H9 (cell line): Measurements from ENCODE around the gene CCR4. TPM values are rescaled to one million over a fixed set of nuclear protein-coding genes. Genes with fewer than 3 reads are reported as not detected.

Source experiments
- DNase-seq: peaks from one replicate; pipeline ENCODE4 v3.0.0-alpha.2; 2017
- H2AFZ ChIP-seq: one replicate; pipeline ENCODE4 v1.6.1; 2013; ENCODE audit warnings: mild to moderate bottlenecking, low read length, control low read depth, moderate library complexity
- H2AK5ac ChIP-seq: 2 replicates; pipeline ENCODE4 v1.6.1; 2013; ENCODE audit warnings: low read length, control low read depth, mixed read lengths; ENCODE audit not compliant: insufficient read length
- H2BK120ac ChIP-seq: one replicate; pipeline ENCODE4 v1.6.1; 2013; ENCODE audit warnings: low read depth, mild to moderate bottlenecking, low read length, control low read depth, inconsistent platforms; ENCODE audit not compliant: poor library complexity, severe bottlenecking
- H2BK12ac ChIP-seq: 2 replicates; pipeline ENCODE4 v1.6.1; 2013; ENCODE audit warnings: low read length, control low read depth, mixed read lengths, low read depth; ENCODE audit not compliant: insufficient read length
- H2BK15ac ChIP-seq: 2 replicates; pipeline ENCODE4 v1.6.1; 2013; ENCODE audit warnings: low read depth, low read length, control low read depth
- H2BK20ac ChIP-seq: one replicate; pipeline ENCODE4 v1.6.1; 2013; ENCODE audit warnings: low read depth, mild to moderate bottlenecking, low read length, control low read depth, inconsistent platforms; ENCODE audit not compliant: poor library complexity, severe bottlenecking
- H2BK5ac ChIP-seq: 2 replicates; pipeline ENCODE4 v1.6.1; 2013; ENCODE audit warnings: low read length, control low read depth, mixed read lengths; ENCODE audit not compliant: insufficient read length
- H3K14ac ChIP-seq: 2 replicates; pipeline ENCODE4 v1.6.1; 2013; ENCODE audit warnings: low read length, control low read depth; ENCODE audit not compliant: insufficient read depth
- H3K18ac ChIP-seq: 2 replicates; pipeline ENCODE4 v1.6.1; 2013; ENCODE audit warnings: low read depth, mild to moderate bottlenecking, mixed read lengths, low read length, control low read depth; ENCODE audit not compliant: insufficient read length
- H3K23ac ChIP-seq: 2 replicates; pipeline ENCODE4 v1.6.1; 2013; ENCODE audit warnings: low read length, control low read depth, mixed read lengths, low read depth; ENCODE audit not compliant: insufficient read length
- H3K23me2 ChIP-seq: 2 replicates; pipeline ENCODE4 v1.6.1; 2013; ENCODE audit warnings: low read depth, mild to moderate bottlenecking, mixed read lengths, low read length, control low read depth; ENCODE audit not compliant: insufficient read length, poor library complexity, severe bottlenecking
- H3K27ac ChIP-seq: 2 replicates; pipeline ENCODE4 v1.5.1; 2013; ENCODE audit warnings: low read length, control low read depth, mixed read lengths, low read depth; ENCODE audit not compliant: insufficient read length
- H3K27me3 ChIP-seq: 2 replicates; pipeline ENCODE4 v1.6.1; 2013; ENCODE audit warnings: low read length, control low read depth, inconsistent platforms; ENCODE audit not compliant: insufficient read depth
- H3K4ac ChIP-seq: 2 replicates; pipeline ENCODE4 v1.6.1; 2013; ENCODE audit warnings: low read depth, mild to moderate bottlenecking, control low read depth, inconsistent platforms, low read length, moderate library complexity
- H3K4me1 ChIP-seq: 2 replicates; pipeline ENCODE4 v1.6.1; 2013; ENCODE audit warnings: low read length, control low read depth, inconsistent platforms; ENCODE audit not compliant: insufficient read depth
- H3K4me2 ChIP-seq: 2 replicates; pipeline ENCODE4 v1.6.1; 2013; ENCODE audit warnings: low read length, control low read depth, mixed read lengths; ENCODE audit not compliant: insufficient read length, insufficient read depth
- H3K56ac ChIP-seq: 2 replicates; pipeline ENCODE4 v1.6.1; 2013; ENCODE audit warnings: low read depth, mild to moderate bottlenecking, mixed read lengths, low read length, control low read depth; ENCODE audit not compliant: insufficient read length
- H3K79me1 ChIP-seq: 2 replicates; pipeline ENCODE4 v1.6.1; 2013; ENCODE audit warnings: low read depth, mild to moderate bottlenecking, moderate library complexity, low read length, control low read depth, inconsistent platforms; ENCODE audit not compliant: insufficient read depth, poor library complexity, severe bottlenecking
- H3K79me2 ChIP-seq: 2 replicates; pipeline ENCODE4 v1.6.1; 2013; ENCODE audit warnings: low read length, control low read depth, inconsistent platforms; ENCODE audit not compliant: insufficient read depth
- H3K9ac ChIP-seq: 2 replicates; pipeline ENCODE4 v1.6.1; 2013; ENCODE audit warnings: low read length, control low read depth, mixed read lengths; ENCODE audit not compliant: insufficient read length; ENCODE audit errors: extremely low read depth
- H3K9me3 ChIP-seq: one replicate; pipeline ENCODE4 v1.6.1; 2013; ENCODE audit warnings: low read depth, low read length, inconsistent platforms; ENCODE audit not compliant: control insufficient read depth
- H3T11ph ChIP-seq: one replicate; pipeline ENCODE4 v1.6.1; 2013; ENCODE audit warnings: mild to moderate bottlenecking, low read length, control low read depth, inconsistent platforms
- H4K20me1 ChIP-seq: one replicate; pipeline ENCODE4 v1.6.1; 2013; ENCODE audit not compliant: control insufficient read depth, insufficient read length, insufficient read depth
- H4K5ac ChIP-seq: 2 replicates; pipeline ENCODE4 v1.6.1; 2013; ENCODE audit warnings: low read depth, mild to moderate bottlenecking, mixed read lengths, low read length, control low read depth; ENCODE audit not compliant: insufficient read length
- H4K8ac ChIP-seq: replicated peaks from 2 replicates; pipeline ENCODE4 v1.6.1; 2013; ENCODE audit warnings: low read length, control low read depth, mixed read lengths, low read depth; ENCODE audit not compliant: insufficient read length
- H4K91ac ChIP-seq: 2 replicates; pipeline ENCODE4 v1.6.1; 2013; ENCODE audit warnings: low read depth, mild to moderate bottlenecking, moderate library complexity, mixed read lengths, low read length, control low read depth; ENCODE audit not compliant: insufficient read length
- H3K27ac Mint-ChIP-seq, 3 experiments: 2 replicates in 2 of 3; 3 replicates in 1 of 3; pipeline ENCODE4 v1.8.0; 2020 to 2021; ENCODE audit warnings: mixed read lengths in 3 of 3, mild to moderate bottlenecking in 1 of 3, moderate library complexity in 1 of 3
- H3K27me3 Mint-ChIP-seq: 2 replicates; pipeline ENCODE4 v1.8.0; 2021; ENCODE audit warnings: low read depth, mild to moderate bottlenecking, moderate library complexity, mixed read lengths
- H3K36me3 Mint-ChIP-seq, 3 experiments: 2 replicates in 2 of 3; 3 replicates in 1 of 3; pipeline ENCODE4 v1.8.0; 2020 to 2021; ENCODE audit warnings: low read depth in 3 of 3, mixed read lengths in 3 of 3; ENCODE audit not compliant: insufficient read depth in 1 of 3
- H3K4me1 Mint-ChIP-seq, 2 experiments: 2 replicates each; pipeline ENCODE4 v1.8.0; 2020; ENCODE audit warnings: mixed read lengths in 2 of 2
- H3K4me3 Mint-ChIP-seq, 2 experiments: 2 replicates in 1 of 2; 3 replicates in 1 of 2; pipeline ENCODE4 v1.8.0; 2020 to 2021; ENCODE audit warnings: mild to moderate bottlenecking in 2 of 2, mixed read lengths in 2 of 2, moderate library complexity in 1 of 2
- H3K9me3 Mint-ChIP-seq, 2 experiments: 2 replicates in 1 of 2; 3 replicates in 1 of 2; pipeline ENCODE4 v1.8.0; 2020; ENCODE audit warnings: mild to moderate bottlenecking in 2 of 2, mixed read lengths in 2 of 2, moderate library complexity in 1 of 2
- CTCF ChIP-seq: fragments of 200-600 bp; sonication (generic); conservative IDR thresholded peaks from 3 replicates; pipeline ENCODE4 v1.8.0; 2021; ENCODE audit warnings: antibody characterized with exemption, mild to moderate bottlenecking
- WGBS: extraction: QIAGEN DNeasy Blood & Tissue Kit; methylation state at CpG from one replicate; pipeline ENCODE4 v1.1.7; 2013; ENCODE audit warnings: missing lambda C conversion rate, low lambda C conversion rate, mixed read lengths; ENCODE audit not compliant: insufficient read length; ENCODE audit errors: extremely low coverage; 5-methylcytosine and 5-hydroxymethylcytosine counted together
- total RNA-seq: library from RNA; stranded (reverse); gene quantifications from 2 replicates; pipeline ENCODE4 v1.2.1, GENCODE V29; 2021

The CCR4 gene
- total RNA-seq, 1 experiment from 2014 or later = 0.07 TPM

DNA sequence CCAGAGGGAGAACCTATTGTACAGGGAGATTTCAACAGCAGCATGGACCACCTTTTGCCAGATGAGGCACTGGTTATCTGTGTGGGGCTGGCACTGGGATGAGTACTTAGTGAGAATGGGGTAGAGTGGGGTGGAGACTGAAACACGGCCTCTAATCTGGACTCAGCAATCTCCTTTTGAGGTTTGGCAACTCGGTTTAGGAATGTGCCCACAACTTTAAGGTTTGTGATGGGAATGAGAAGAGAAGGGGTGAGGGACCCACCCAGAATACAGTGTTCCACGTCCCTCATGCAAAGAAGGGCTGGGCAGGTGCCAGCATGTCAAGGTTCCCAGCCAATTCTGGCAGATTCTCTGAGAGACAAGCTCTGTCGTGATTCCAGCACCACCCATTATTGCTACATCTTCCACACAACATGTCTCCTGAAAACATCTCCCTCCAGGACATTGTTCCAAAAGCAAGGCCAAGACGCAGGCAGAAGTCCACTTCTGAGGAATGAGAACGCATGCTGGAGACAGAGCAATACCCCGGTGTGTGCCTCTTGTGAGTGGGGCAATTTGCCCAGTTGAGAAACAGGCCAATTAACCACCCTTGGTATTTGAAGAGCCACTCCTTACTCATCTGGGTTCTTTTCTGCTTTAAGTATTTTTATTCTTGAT lies 37.5 kb upstream of the CCR4 start:
- Mint-ChIP-seq H3K27ac (no peak overlapping the region), H3K4me3 (no peak overlapping the region), H3K36me3 (no peaks in the 10 kb centered on the region; a peak in 1 of 7 replicates), H3K9me3 (no peaks in the 10 kb centered on the region), H3K4me1 (no peaks in the 10 kb centered on the region), H3K27me3 (no peaks in the 10 kb centered on the region; the same call in 1 of the 2 replicates)
- Histone ChIP-seq H2BK120ac (no peak overlapping the region), H3K4me1 (no peaks in the 10 kb centered on the region), H3K9me3 (no peaks in the 10 kb centered on the region), H3K4ac (no peak overlapping the region), H4K5ac (no peak overlapping the region), H3K27me3 (no peaks in the 10 kb centered on the region; the same call in 1 of the 2 replicates), H3K79me2 (no peaks in the 10 kb centered on the region), H3K56ac (no peak overlapping the region), H3K14ac (no peak overlapping the region), H2BK12ac (no peak overlapping the region), H3K23ac (no peak overlapping the region), H4K8ac (no peak overlapping the region), H3K79me1 (no peaks in the 10 kb centered on the region), H3K4me2 (no peak overlapping the region), H2AK5ac (no peak overlapping the region), H2BK5ac (no peak overlapping the region), H4K91ac (no peak overlapping the region), H2AFZ (no peak overlapping the region), H4K20me1 (no peaks in the 10 kb centered on the region), H2BK20ac (no peak overlapping the region), H3K9ac (no peak overlapping the region), H3K27ac (no peak overlapping the region), H3K18ac (no peak overlapping the region), H3T11ph (no peak overlapping the region), H3K23me2 (no peaks in the 10 kb centered on the region), H2BK15ac (no peak overlapping the region)
- no peak for DNase-seq
- no CpG with 5 or more reads among the region's 7 CpGs for WGBS
- TF ChIP-seq CTCF = peak; percentile 18; the same call in 1 of the 3 replicates
